H1 (cell line): Measurements from ENCODE around the gene WRAP73. TPM values are rescaled to one million over a fixed set of nuclear protein-coding genes. Genes with fewer than 3 reads are reported as not detected.

Experiments used
- CTCF ChIA-PET: fragments of 300-600 bp; sonication (Branson Sonifier 250); formaldehyde crosslinking; loops from one replicate; lab custom pipeline; 2021; ENCODE audit not compliant: partially characterized antibody; lab: Charles Lee
- POLR2A ChIA-PET: fragments of 300-600 bp; sonication (Branson Sonifier 250); formaldehyde crosslinking; loops from one replicate; lab custom pipeline; 2021; ENCODE audit warnings: inconsistent platforms; ENCODE audit not compliant: partially characterized antibody; lab: Charles Lee
- DNase-seq, 2 experiments: peaks; one replicate each; pipeline versions ENCODE4 v3.0.0 to v3.0.0-alpha.2; 2010 to 2022; ENCODE audit warnings: low spot score in 2 of 2, low read depth in 1 of 2, mixed read lengths in 1 of 2
- FAIRE-seq: peaks from 2 replicates; lab custom pipeline; 2011; peaks lifted over from hg19 to GRCh38; lab: Jason Lieb, UNC
- H2AFZ ChIP-seq: 2 replicates; pipeline ENCODE4 v1.8.1; 2012; ENCODE audit warnings: low read length, inconsistent platforms
- H2AK5ac ChIP-seq: 2 replicates; pipeline ENCODE4 v1.6.1; 2013; ENCODE audit warnings: low read depth, low read length
- H2BK120ac ChIP-seq: replicated peaks from 2 replicates; pipeline ENCODE3; 2013; ENCODE audit warnings: low read depth, low read length, inconsistent platforms
- H2BK12ac ChIP-seq: 2 replicates; pipeline ENCODE4 v1.6.1; 2013; ENCODE audit warnings: low read depth, low read length
- H2BK15ac ChIP-seq: 2 replicates; pipeline ENCODE4 v1.6.1; 2013; ENCODE audit warnings: low read length
- H2BK20ac ChIP-seq: 2 replicates; pipeline ENCODE4 v1.6.1; 2013; ENCODE audit warnings: low read length
- H2BK5ac ChIP-seq: 2 replicates; pipeline ENCODE4 v1.6.1; 2013; ENCODE audit warnings: low read depth, low read length
- H3K14ac ChIP-seq: 2 replicates; pipeline ENCODE4 v1.6.1; 2013; ENCODE audit warnings: inconsistent platforms; ENCODE audit not compliant: insufficient read length
- H3K18ac ChIP-seq: 2 replicates; pipeline ENCODE4 v1.6.1; 2013; ENCODE audit warnings: low read length; ENCODE audit errors: extremely low read depth
- H3K23ac ChIP-seq: 2 replicates; pipeline ENCODE4 v1.6.1; 2013; ENCODE audit warnings: inconsistent platforms; ENCODE audit not compliant: insufficient read length
- H3K23me2 ChIP-seq: 2 replicates; pipeline ENCODE4 v1.6.1; 2013; ENCODE audit warnings: low read depth, low read length
- H3K27ac ChIP-seq: 2 replicates; pipeline ENCODE4 v1.6.1; 2011; ENCODE audit warnings: low read depth, low read length, inconsistent platforms
- H3K27me3 ChIP-seq, 4 experiments: replicated peaks in 1 of 4; 1 replicate in 1 of 4; 2 replicates in 3 of 4; pipeline versions ENCODE4 v1.6.1 to v1.8.1; 2011 to 2013; ENCODE audit warnings: low read length in 3 of 4, mild to moderate bottlenecking in 3 of 4, inconsistent platforms in 2 of 4, mixed read lengths in 2 of 4, moderate library complexity in 1 of 4; ENCODE audit not compliant: control insufficient read depth in 3 of 4, insufficient read depth in 3 of 4; ENCODE audit errors: extremely low read depth in 1 of 4
- H3K36me3 ChIP-seq, 4 experiments: 2 replicates each; pipeline versions ENCODE4 v1.6.1 to v1.8.1; 2011 to 2013; ENCODE audit warnings: mild to moderate bottlenecking in 4 of 4, low read length in 3 of 4, moderate library complexity in 2 of 4, control low read depth in 1 of 4, inconsistent platforms in 1 of 4; ENCODE audit not compliant: insufficient read depth in 4 of 4, control insufficient read depth in 2 of 4
- H3K4ac ChIP-seq: replicated peaks from 2 replicates; pipeline ENCODE3; 2013; ENCODE audit warnings: low read length, low read depth, mixed read lengths, inconsistent platforms; ENCODE audit not compliant: insufficient read length
- H3K4me1 ChIP-seq, 4 experiments: replicated peaks in 1 of 4; 1 replicate in 1 of 4; 2 replicates in 3 of 4; pipeline versions ENCODE4 v1.6.1 to v1.8.1; 2011 to 2013; ENCODE audit warnings: low read length in 3 of 4, inconsistent platforms in 2 of 4, mixed read lengths in 1 of 4; ENCODE audit not compliant: insufficient read depth in 4 of 4, control insufficient read depth in 3 of 4
- H3K4me2 ChIP-seq, 2 experiments: 2 replicates each; pipeline versions ENCODE4 v1.6.1 to v1.8.1; 2011 to 2013; ENCODE audit warnings: low read depth in 2 of 2, low read length in 2 of 2, control low read depth in 1 of 2, inconsistent platforms in 1 of 2, mild to moderate bottlenecking in 1 of 2; ENCODE audit not compliant: insufficient read depth in 1 of 2
- H3K4me3 ChIP-seq, 4 experiments: fragments of 200-600, 300-600 bp in 1 of 4; sonication (generic), shearing (Covaris generic), sonication (Bioruptor Twin) in 1 of 4; 2 replicates each; pipeline versions ENCODE4 v1.5.1 to v1.8.1; 2011 to 2016; ENCODE audit warnings: low read length in 4 of 4, low read depth in 3 of 4, control low read depth in 2 of 4, inconsistent platforms in 2 of 4, mild to moderate bottlenecking in 2 of 4, mixed read lengths in 1 of 4, moderate library complexity in 1 of 4; ENCODE audit not compliant: insufficient read depth in 2 of 4; ENCODE audit errors: extremely low read depth in 1 of 4
- H3K56ac ChIP-seq: replicated peaks from 2 replicates; pipeline ENCODE3; 2013; ENCODE audit warnings: low read depth, mild to moderate bottlenecking, mixed read lengths, low read length, inconsistent platforms; ENCODE audit not compliant: insufficient read length
- H3K79me1 ChIP-seq: 2 replicates; pipeline ENCODE4 v1.6.1; 2013; ENCODE audit warnings: low read depth, low read length, control low read depth
- H3K79me2 ChIP-seq, 2 experiments: 2 replicates each; pipeline versions ENCODE4 v1.6.1 to v1.8.1; 2012 to 2013; ENCODE audit warnings: low read length in 2 of 2, mild to moderate bottlenecking in 2 of 2, inconsistent platforms in 1 of 2; ENCODE audit not compliant: insufficient read depth in 2 of 2, control insufficient read depth in 1 of 2
- H3K9ac ChIP-seq, 4 experiments: replicated peaks in 1 of 4; 1 replicate in 1 of 4; 2 replicates in 3 of 4; pipeline versions ENCODE4 v1.6.1 to v1.8.1; 2011 to 2013; ENCODE audit warnings: low read depth in 3 of 4, low read length in 3 of 4, control low read depth in 2 of 4, mild to moderate bottlenecking in 2 of 4, moderate library complexity in 2 of 4, inconsistent platforms in 1 of 4; ENCODE audit errors: extremely low read depth in 1 of 4
- H3K9me3 ChIP-seq, 2 experiments: 2 replicates each; pipeline versions ENCODE4 v1.6.1 to v1.8.1; 2012 to 2013; ENCODE audit warnings: mild to moderate bottlenecking in 2 of 2, moderate library complexity in 2 of 2, control low read depth in 1 of 2, inconsistent platforms in 1 of 2, low read depth in 1 of 2, low read length in 1 of 2, mixed read lengths in 1 of 2; ENCODE audit not compliant: insufficient read depth in 2 of 2
- H4K20me1 ChIP-seq, 2 experiments: replicated peaks in 1 of 2; 2 replicates each; pipeline versions ENCODE3 to v1.8.1; 2011 to 2013; ENCODE audit warnings: inconsistent platforms in 2 of 2, low read length in 2 of 2, mild to moderate bottlenecking in 1 of 2; ENCODE audit not compliant: insufficient read depth in 2 of 2, control insufficient read depth in 1 of 2
- H4K5ac ChIP-seq: 2 replicates; pipeline ENCODE4 v1.6.1; 2013; ENCODE audit warnings: low read length, low read depth, mixed read lengths, inconsistent platforms; ENCODE audit not compliant: insufficient read length
- H4K8ac ChIP-seq: 2 replicates; pipeline ENCODE4 v1.8.0; 2013; ENCODE audit warnings: mild to moderate bottlenecking, moderate library complexity, low read length, inconsistent platforms; ENCODE audit not compliant: insufficient read depth; ENCODE audit errors: extremely low read depth
- H4K91ac ChIP-seq: replicated peaks from 2 replicates; pipeline ENCODE3; 2013; ENCODE audit warnings: low read length, mixed read lengths, inconsistent platforms; ENCODE audit not compliant: insufficient read length
- BACH1 ChIP-seq: IDR thresholded peaks from 2 replicates; pipeline ENCODE4 v1.6.1; 2012; ENCODE audit warnings: low read length, improper control_type of control experiment
- CEBPB ChIP-seq: IDR thresholded peaks from 2 replicates; pipeline ENCODE4 v1.6.1; 2012; ENCODE audit warnings: low read depth, low read length
- CHD1 ChIP-seq: IDR thresholded peaks from 2 replicates; pipeline ENCODE4 v1.6.1; 2012; ENCODE audit warnings: low read depth, low read length, improper control_type of control experiment
- CREB1 ChIP-seq: IDR thresholded peaks from 2 replicates; pipeline ENCODE4 v1.6.1; 2012; ENCODE audit warnings: inconsistent platforms
- EZH2 ChIP-seq: fragments of 200-600 bp; sonication (generic); IDR thresholded peaks from 2 replicates; pipeline ENCODE4 v1.7.1; 2012; ENCODE audit warnings: low read depth, mild to moderate bottlenecking, moderate library complexity, low read length, inconsistent platforms; ENCODE audit not compliant: severe bottlenecking
- JUND ChIP-seq: IDR thresholded peaks from 2 replicates; pipeline ENCODE4 v1.6.1; 2011; ENCODE audit warnings: mild to moderate bottlenecking, improper control_type of control experiment, low read length
- NANOG ChIP-seq: IDR thresholded peaks from 2 replicates; pipeline ENCODE4 v1.6.1; 2011; ENCODE audit warnings: low read length, low read depth, mild to moderate bottlenecking, inconsistent platforms; ENCODE audit not compliant: insufficient read depth, poor library complexity, severe bottlenecking
- NRF1 ChIP-seq: IDR thresholded peaks from 2 replicates; pipeline ENCODE4 v1.6.1; 2011; ENCODE audit warnings: mild to moderate bottlenecking, low read depth, low read length, improper control_type of control experiment
- RNF2 ChIP-seq: fragments of 200-900, 300-1000 bp; sonication (generic); IDR thresholded peaks from 2 replicates; pipeline ENCODE4 v1.7.1; 2016; ENCODE audit warnings: borderline replicate concordance, low read depth, mild to moderate bottlenecking, antibody characterized with exemption, low read length; ENCODE audit not compliant: poor library complexity, severe bottlenecking; ENCODE audit errors: missing control alignments
- SP4 ChIP-seq: IDR thresholded peaks from 2 replicates; pipeline ENCODE4 v1.6.1; 2012; ENCODE audit warnings: low read length, inconsistent platforms
- TEAD4 ChIP-seq: IDR thresholded peaks from 2 replicates; pipeline ENCODE4 v1.6.1; 2012; ENCODE audit warnings: low read depth, low read length, inconsistent platforms, mixed read lengths
- WGBS, 2 experiments: shearing (Covaris generic) in 1 of 2; methylation state at CpG; one replicate each; pipeline versions ENCODE4 v1.1.6 to v1.1.7; 2013 to 2015; ENCODE audit warnings: low lambda C conversion rate in 2 of 2, mixed read lengths in 2 of 2, inconsistent platforms in 1 of 2, low coverage in 1 of 2, missing lambda C conversion rate in 1 of 2; ENCODE audit not compliant: insufficient replicate concordance in 2 of 2, insufficient coverage in 1 of 2, insufficient read length in 1 of 2; ENCODE audit errors: extremely low coverage in 1 of 2, missing lambda C conversion rate in 1 of 2; 5-methylcytosine and 5-hydroxymethylcytosine counted together
- polyA plus RNA-seq, 7 experiments: library from polyadenylated mRNA; depleted of rRNA in 3 of 7; stranded (reverse) in 5 of 7; unstranded in 2 of 7; fragments of >200 nt in 5 of 7; fragments of 200-250 nt in 2 of 7; gene quantifications; 1 replicate in 5 of 7; 2 replicates in 1 of 7; 4 replicates in 1 of 7; pipeline versions ENCODE4 v1.2.1 to v1.2.3, GENCODE V29; 2011 to 2013; ENCODE audit warnings: missing spikeins in 2 of 7, mixed read lengths in 2 of 7
- total RNA-seq: library from RNA; stranded (reverse); fragmentation: NEBNext Ultra II Directional; extraction: Animal tissue kit (Norgen Biotek cat#: 25700); gene quantifications from 2 replicates; pipeline ENCODE4 v1.2.1, GENCODE V29; 2021
- TF ChIP-seq, protein P1 (sequence below): IDR thresholded peaks from 2 replicates; pipeline ENCODE4 v1.6.1; 2012; ENCODE audit warnings: inconsistent platforms

WRAP73 gene
- total and polyA plus RNA-seq, 2 of the 8 experiments (the other 6 are each of a cell fraction or from before 2014, with no cell fraction given): 30.3 to 50.7 TPM

- no peak overlapping the region for H3K4me2 ChIP-seq
- H3K9ac ChIP-seq: no peak overlapping the region
- no peak overlapping the region for H2BK20ac ChIP-seq
- H2AK5ac ChIP-seq: no peak overlapping the region
- peak overlapping the region; percentile 65; the same call in 1 of the 2 replicates for H4K8ac ChIP-seq
- TF ChIP-seq SP4: no peak
- no peak for TF ChIP-seq NANOG
- TF ChIP-seq CHD1: no peak
- TF ChIP-seq TEAD4: no peak
- TF ChIP-seq, protein P1, sequence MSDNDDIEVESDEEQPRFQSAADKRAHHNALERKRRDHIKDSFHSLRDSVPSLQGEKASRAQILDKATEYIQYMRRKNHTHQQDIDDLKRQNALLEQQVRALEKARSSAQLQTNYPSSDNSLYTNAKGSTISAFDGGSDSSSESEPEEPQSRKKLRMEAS: no peak
- TF ChIP-seq RNF2: no peak
- TF ChIP-seq CEBPB: no peak
- TF ChIP-seq CREB1: no peak
- TF ChIP-seq NRF1: no peak
- no peak for TF ChIP-seq JUND
- no peak for TF ChIP-seq BACH1
- TF ChIP-seq EZH2: no peak
- peaks cover 2% of the 10 kb centered on the region for H3K79me1 ChIP-seq
- no peak overlapping the region for H3K27ac ChIP-seq
- no peak overlapping the region for H3K56ac ChIP-seq
- H3K27me3 ChIP-seq: no peaks in the 10 kb centered on the region
- no peak for FAIRE-seq
- no peak overlapping the region for H2BK12ac ChIP-seq
- peaks cover 0 to 5% of the 10 kb centered on the region in 2 experiments for H4K20me1 ChIP-seq
- no peak overlapping the region for H2BK120ac ChIP-seq
- H4K5ac ChIP-seq: no peak overlapping the region
- H3K4me1 ChIP-seq: peaks cover 0 to 20% (median 17%) of the 10 kb centered on the region in 4 experiments; a peak in 6 of 7 replicates
- peaks cover 8% of the 10 kb centered on the region; the same call in 1 of the 2 replicates for H3K23me2 ChIP-seq
- H3K14ac ChIP-seq: no peak overlapping the region
- no peaks in the 10 kb centered on the region; a peak in 1 of 8 replicates for H3K36me3 ChIP-seq
- peaks cover 0 to 5% of the 10 kb centered on the region in 2 experiments; a peak in 3 of 4 replicates for H3K79me2 ChIP-seq
- WGBS, 2 experiments: 86% methylated on average over 20 of the region's 21 CpGs; no CpG with 5 or more reads in 1 of the 2 experiments
- no peak overlapping the region for H2BK15ac ChIP-seq
- no peak overlapping the region for H4K91ac ChIP-seq
- no peaks in the 10 kb centered on the region; a peak in 1 of 4 replicates for H3K9me3 ChIP-seq
- no peak overlapping the region for H3K4me3 ChIP-seq
- POLR2A ChIA-PET: interaction anchor here (1.3 kb wide), 1 partner anchor 8 kb away, joined by 3 read pairs; the partner anchor contains the start of gene MEGF6
- no peak for DNase-seq
- no peak overlapping the region for H3K18ac ChIP-seq
- H2AFZ ChIP-seq: no peak overlapping the region
- no peak overlapping the region for H2BK5ac ChIP-seq
- no peak overlapping the region for H3K23ac ChIP-seq
- no peak overlapping the region for H3K4ac ChIP-seq
- CTCF ChIA-PET: interaction anchor here (1.1 to 5.6 kb wide), 5 partner anchors 8 to 39 kb away, joined by 3 to 34 read pairs (median 6); no protein-coding TSS in a partner anchor
Observed at GRCh38 chr1:3602375-3602774, 47.5 kb downstream of the WRAP73 start.
